Retinal pigment epithelial cell (primary cell): ENCODE measurements around the gene GBP7.

Experiments used
- DNase-seq: peaks from one replicate; pipeline ENCODE4 v3.0.0-alpha.2; 2010; ENCODE audit warnings: low read depth
- H3K4me3 ChIP-seq: 2 replicates; pipeline ENCODE4 v1.5.1; 2011; ENCODE audit warnings: mild to moderate bottlenecking, low read length, control low read depth, moderate library complexity
- CTCF ChIP-seq: conservative IDR thresholded peaks from 2 replicates; pipeline ENCODE4 v1.5.1; 2011; ENCODE audit warnings: low read depth, low read length, control low read depth, inconsistent platforms

GBP7 gene

GRCh38 chr1:89149229-89149628 lies 26.6 kb downstream of the GBP7 start:
- no peak for DNase-seq
- no peak overlapping the region for H3K4me3 ChIP-seq
- TF ChIP-seq CTCF = peak; percentile 20

GRCh38 chr1:89147678-89148658 lies 27.8 kb downstream of the GBP7 start:
- TF ChIP-seq CTCF = no peak
- DNase-seq = no peak
- H3K4me3 ChIP-seq = no peak overlapping the region

- no peak overlapping the region for H3K4me3 ChIP-seq
- no peak for DNase-seq
- no peak for TF ChIP-seq CTCF
Measured at GRCh38 chr1:89146721-89147120, 29.1 kb downstream of the GBP7 start.

- H3K4me3 ChIP-seq = no peak overlapping the region
- no peak for DNase-seq
- no peak for TF ChIP-seq CTCF
Measured at GRCh38 chr1:89143484-89143883, 32.3 kb downstream of the GBP7 start.

GRCh38 chr1:89142160-89142559 lies 33.6 kb downstream of the GBP7 start:
- DNase-seq = no peak
- TF ChIP-seq CTCF = no peak
- H3K4me3 ChIP-seq = no peak overlapping the region

- no peak overlapping the region for H3K4me3 ChIP-seq
- TF ChIP-seq CTCF = no peak
- no peak for DNase-seq
Measured at GRCh38 chr1:89133747-89134146, 42.1 kb downstream of the GBP7 start.

GRCh38 chr1:89130716-89131115 lies 45.1 kb downstream of the GBP7 start:
- no peak overlapping the region for H3K4me3 ChIP-seq

More at GRCh38 chr1:89130716-89131115, 45.1 kb downstream of the GBP7 start:
- TF ChIP-seq CTCF = no peak
- no peak for DNase-seq
